OCI-LY7 (cell line): ENCODE measurements around the gene SBF2.

Experiments used
- CTCF ChIP-seq: fragments of 200-600 bp; sonication (generic); conservative IDR thresholded peaks from 2 replicates; pipeline ENCODE4 v1.5.1; 2014; ENCODE audit warnings: mild to moderate bottlenecking, antibody characterized with exemption, low read length, moderate library complexity, mixed read lengths
- EZH2phosphoT487 ChIP-seq: fragments of 200-600 bp; sonication (generic); IDR thresholded peaks from 2 replicates; pipeline ENCODE4 v1.6.1; 2018; ENCODE audit warnings: low read depth, borderline replicate concordance, mild to moderate bottlenecking, mixed run types, antibody characterized with exemption, low read length, moderate library complexity, mixed read lengths

GRCh38 chr11:10261821-10262220 is 32.2 kb downstream of the SBF2 start:
- no peak for TF ChIP-seq CTCF
- TF ChIP-seq EZH2phosphoT487 = no peak
